HG03159 (cell line): Measurements from ENCODE around the gene CEP95.
"Not testable (repeated sequence)": the region's sequence is repeated elsewhere in the genome, so short reads cannot be mapped to it uniquely, and the experiment has no call there.

Experiments used
- ATAC-seq: cut with Tn5 transposase; IDR thresholded peaks from one replicate; pipeline ENCODE4 v1.9.1; 2021; ENCODE audit warnings: mild to moderate bottlenecking, moderate library complexity; ENCODE audit not compliant: unreplicated experiment

CEP95 gene

GRCh38 chr17:64506576-64507412, at the start of gene CEP95:
Gene CEP95, plus strand, starts transcription at chr17:64506977. Its CDS starts 121 bp downstream, at chr17:64507098.
- peak; percentile 49 for ATAC-seq

- no peak for ATAC-seq
These were observed 49.6 kb upstream of the CEP95 start for GRCh38 chr17:64457156-64457555.

- no peak for ATAC-seq
These were observed 48.0 kb upstream of the CEP95 start for GRCh38 chr17:64458756-64459155.

- ATAC-seq: no peak
These were observed 47.5 kb upstream of the CEP95 start for GRCh38 chr17:64459284-64459747.

- not testable (repeated sequence) for ATAC-seq
These were observed 47.0 kb upstream of the CEP95 start for GRCh38 chr17:64459818-64460217.

- ATAC-seq: no peak
These were observed 45.8 kb upstream of the CEP95 start for GRCh38 chr17:64460955-64461354.

GRCh38 chr17:64461788-64462187, 45.0 kb upstream of the CEP95 start:
- no peak for ATAC-seq

GRCh38 chr17:64466019-64466735, 40.6 kb upstream of the CEP95 start:
- ATAC-seq: no peak

- not testable (repeated sequence) for ATAC-seq
These were observed 39.9 kb upstream of the CEP95 start for GRCh38 chr17:64466834-64467233.

GRCh38 chr17:64470625-64471024, 36.2 kb upstream of the CEP95 start:
- no peak for ATAC-seq

GRCh38 chr17:64471440-64471839, 35.3 kb upstream of the CEP95 start:
- ATAC-seq: no peak

GRCh38 chr17:64472564-64472963, 34.2 kb upstream of the CEP95 start:
- no peak for ATAC-seq

- no peak for ATAC-seq
These were observed 28.9 kb upstream of the CEP95 start for GRCh38 chr17:64477849-64478248.

GRCh38 chr17:64480951-64481350, 25.8 kb upstream of the CEP95 start:
- ATAC-seq: no peak

- no peak for ATAC-seq
These were observed 22.4 kb upstream of the CEP95 start for GRCh38 chr17:64484380-64484779.

- no peak for ATAC-seq
These were observed 18.5 kb upstream of the CEP95 start for GRCh38 chr17:64488301-64488700.

GRCh38 chr17:64491034-64491860, 15.5 kb upstream of the CEP95 start:
- no peak for ATAC-seq

- ATAC-seq: no peak
These were observed 14.8 kb upstream of the CEP95 start for GRCh38 chr17:64491994-64492393.

GRCh38 chr17:64492481-64493109, 14.2 kb upstream of the CEP95 start:
- ATAC-seq: no peak

- no peak for ATAC-seq
These were observed 12.7 kb upstream of the CEP95 start for GRCh38 chr17:64494121-64494520.

GRCh38 chr17:64495300-64495699, 11.5 kb upstream of the CEP95 start:
- not testable (repeated sequence) for ATAC-seq
